Measurements from ENCODE around the gene PDE4D. TPM values are rescaled to one million over a fixed set of nuclear protein-coding genes. Genes with fewer than 3 reads are reported as not detected.

Gene PDE4D
- total and polyA plus RNA-seq, 2 donors (not counting 3 experiments of a cell fraction or from before 2014, with no cell fraction given) = 34.5 to 51.2 TPM

DNA sequence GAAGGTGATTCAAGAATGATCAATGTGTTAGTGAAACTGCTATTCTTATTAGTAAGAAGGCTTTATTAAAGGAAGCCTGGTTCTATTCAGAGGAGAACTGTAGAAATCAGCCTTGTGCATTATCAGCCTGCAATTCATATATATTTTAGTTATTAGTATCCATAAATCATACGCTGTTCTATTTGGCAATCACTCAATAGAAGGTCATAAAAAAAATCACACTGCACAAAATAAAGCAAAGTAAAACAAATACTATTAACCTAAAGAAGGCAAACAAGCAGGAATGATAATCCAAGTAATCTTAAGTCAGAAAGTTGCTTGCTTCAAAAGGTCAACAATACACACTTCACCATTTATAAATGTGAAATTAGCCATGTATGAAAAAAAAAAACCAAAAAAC, 138.1 kb downstream of the PDE4D start:
- TF ChIP-seq POLR2AphosphoS5 (IDR thresholded peaks at IDR 0.05; ENCODE audit: insufficient read depth, low read depth, low read length) = no peak
- no peak for TF ChIP-seq EZH2 (IDR thresholded peaks at IDR 0.05; ENCODE audit: borderline replicate concordance, low read depth, low read length, severe bottlenecking)
- TF ChIP-seq MYC (IDR thresholded peaks at IDR 0.05; ENCODE audit: low read depth, low read length) = no peak
- no peak for TF ChIP-seq POLR2A (IDR thresholded peaks at IDR 0.05; ENCODE audit: low read depth, low read length)
- TF ChIP-seq, protein P1, sequence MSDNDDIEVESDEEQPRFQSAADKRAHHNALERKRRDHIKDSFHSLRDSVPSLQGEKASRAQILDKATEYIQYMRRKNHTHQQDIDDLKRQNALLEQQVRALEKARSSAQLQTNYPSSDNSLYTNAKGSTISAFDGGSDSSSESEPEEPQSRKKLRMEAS (IDR thresholded peaks at IDR 0.05; ENCODE audit: insufficient read depth, insufficient read length) = no peak
- no peak for TF ChIP-seq FOS (IDR thresholded peaks at IDR 0.05; ENCODE audit: borderline replicate concordance, insufficient read depth, low read length)
- TF ChIP-seq, protein P2, sequence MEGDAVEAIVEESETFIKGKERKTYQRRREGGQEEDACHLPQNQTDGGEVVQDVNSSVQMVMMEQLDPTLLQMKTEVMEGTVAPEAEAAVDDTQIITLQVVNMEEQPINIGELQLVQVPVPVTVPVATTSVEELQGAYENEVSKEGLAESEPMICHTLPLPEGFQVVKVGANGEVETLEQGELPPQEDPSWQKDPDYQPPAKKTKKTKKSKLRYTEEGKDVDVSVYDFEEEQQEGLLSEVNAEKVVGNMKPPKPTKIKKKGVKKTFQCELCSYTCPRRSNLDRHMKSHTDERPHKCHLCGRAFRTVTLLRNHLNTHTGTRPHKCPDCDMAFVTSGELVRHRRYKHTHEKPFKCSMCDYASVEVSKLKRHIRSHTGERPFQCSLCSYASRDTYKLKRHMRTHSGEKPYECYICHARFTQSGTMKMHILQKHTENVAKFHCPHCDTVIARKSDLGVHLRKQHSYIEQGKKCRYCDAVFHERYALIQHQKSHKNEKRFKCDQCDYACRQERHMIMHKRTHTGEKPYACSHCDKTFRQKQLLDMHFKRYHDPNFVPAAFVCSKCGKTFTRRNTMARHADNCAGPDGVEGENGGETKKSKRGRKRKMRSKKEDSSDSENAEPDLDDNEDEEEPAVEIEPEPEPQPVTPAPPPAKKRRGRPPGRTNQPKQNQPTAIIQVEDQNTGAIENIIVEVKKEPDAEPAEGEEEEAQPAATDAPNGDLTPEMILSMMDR (IDR thresholded peaks at IDR 0.05; ENCODE audit: extremely low read depth in 1 of 2, insufficient read depth in 1 of 2, low read depth in 1 of 2, low read length in 2 of 2) = no peak
- no peak for TF ChIP-seq GATA2 (IDR thresholded peaks at IDR 0.05; ENCODE audit: insufficient read depth, insufficient read length, low read depth, low read length)
- no peak for TF ChIP-seq JUN (IDR thresholded peaks at IDR 0.05; ENCODE audit: borderline replicate concordance, insufficient read depth, insufficient read length, low read depth)
- FAIRE-seq = no peak

More for the DNA sequence above, 138.1 kb downstream of the PDE4D start:
- BruUV-seq (replicated peaks) = no TSS peak
- CTCF ChIA-PET = interaction anchor here (1.0 to 2.6 kb wide), 3 partner anchors 10 to 82 kb away, joined by 3 to 10 read pairs (median 4); no protein-coding TSS in a partner anchor
- no peaks in the 10 kb centered on the region for H3K36me3 ChIP-seq (ENCODE audit: control insufficient read depth in 2 of 2, extremely low read depth in 1 of 2, insufficient read depth in 2 of 2, low read length in 2 of 2)
- no peak overlapping the region for H3K4me3 ChIP-seq (replicated peaks in 1 of 3; ENCODE audit: insufficient read depth in 1 of 3, low read depth in 1 of 3, low read length in 3 of 3)
- dilution Hi-C loops (cut with MboI; ENCODE audit: extremely low pct_ligation_motif_present, low sequenced_read_pairs) = no loop called here
- no peak overlapping the region for H3K4me2 ChIP-seq (ENCODE audit: insufficient read depth, low read length)
- POLR2A ChIA-PET = no interaction called here
- H3K27ac ChIP-seq (ENCODE audit: insufficient read depth, low read depth, low read length) = no peak overlapping the region
- H3K79me2 ChIP-seq (ENCODE audit: control insufficient read depth, insufficient read depth, low read length) = peaks cover 17% of the 10 kb centered on the region
- H3K9me3 ChIP-seq (replicated peaks; ENCODE audit: control insufficient read depth, insufficient read depth, low read length) = no peaks in the 10 kb centered on the region
- no peak for DNase-seq (ENCODE audit: low read depth, low spot score)
- H3K9ac ChIP-seq (replicated peaks; ENCODE audit: extremely low read depth, insufficient read depth, low read length) = no peak overlapping the region
- H4K20me1 ChIP-seq (replicated peaks; ENCODE audit: control insufficient read depth, extremely low read depth, insufficient read depth, low read length) = no peaks in the 10 kb centered on the region
- no peaks in the 10 kb centered on the region for H3K27me3 ChIP-seq (ENCODE audit: control insufficient read depth in 2 of 2, insufficient read depth in 2 of 2, low read length in 2 of 2)
- peaks cover 35% of the 10 kb centered on the region for H3K4me1 ChIP-seq (ENCODE audit: control insufficient read depth, extremely low read depth, insufficient read depth, low read length)
- H3K9me1 ChIP-seq (replicated peaks; ENCODE audit: control insufficient read depth, extremely low read depth, insufficient read depth, low read length) = no peaks in the 10 kb centered on the region
- intact Hi-C loops (cut with micrococcal nuclease) = no loop called here
- H2AFZ ChIP-seq (ENCODE audit: low read depth, low read length) = no peak overlapping the region

All from endothelial cell of umbilical vein (primary cell).